SKM-1 (cell line): ENCODE measurements around the gene MIPOL1.
"Not testable (repeated sequence)": the region's sequence is repeated elsewhere in the genome, so short reads cannot be mapped to it uniquely, and the experiment has no call there.

Experiments used
- DNase-seq: peaks from one replicate; lab custom pipeline; 2025; ENCODE audit not compliant: unreplicated experiment; lab: John Stamatoyannopoulos, UW

MIPOL1 gene

DNA sequence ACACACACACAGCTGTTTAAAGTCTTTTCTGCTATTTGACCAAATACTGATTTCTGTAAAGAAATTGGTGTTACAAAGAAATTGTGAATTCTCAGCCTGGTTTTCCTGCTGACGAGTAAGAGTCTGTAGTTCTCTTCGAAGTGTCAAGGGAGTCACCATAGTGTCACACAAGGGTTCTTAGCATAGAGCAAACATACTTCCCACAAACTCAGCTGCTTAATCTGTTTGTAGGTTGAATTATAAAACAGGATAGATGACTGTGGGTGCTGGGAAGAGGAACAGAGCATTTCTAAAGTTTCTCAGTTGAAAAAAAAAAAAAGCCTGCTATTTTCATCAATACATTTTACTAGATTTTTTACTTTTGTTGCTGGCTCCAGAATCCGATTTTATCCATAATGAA is 314.4 kb downstream of the MIPOL1 start:
- DNase-seq: no peak

DNA sequence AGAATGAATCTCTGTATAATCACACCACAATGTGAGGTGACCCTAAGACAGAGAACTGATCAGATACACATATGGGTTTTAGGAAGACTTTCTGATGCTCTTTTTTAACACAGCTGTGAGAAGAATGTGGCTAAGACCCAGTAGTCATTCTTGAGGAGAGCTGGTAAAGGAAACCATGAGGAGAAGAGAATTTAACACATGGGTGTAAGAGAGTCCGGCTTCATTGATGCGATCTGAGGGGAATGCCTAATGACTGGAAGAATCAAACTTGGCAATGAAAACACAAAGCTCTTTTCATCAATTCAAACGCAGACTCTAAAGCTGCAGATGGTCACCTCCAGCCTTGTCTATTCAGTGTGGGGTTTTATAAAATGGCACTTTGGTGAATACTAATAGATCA is 318.0 kb downstream of the MIPOL1 start:
- DNase-seq: no peak

DNA sequence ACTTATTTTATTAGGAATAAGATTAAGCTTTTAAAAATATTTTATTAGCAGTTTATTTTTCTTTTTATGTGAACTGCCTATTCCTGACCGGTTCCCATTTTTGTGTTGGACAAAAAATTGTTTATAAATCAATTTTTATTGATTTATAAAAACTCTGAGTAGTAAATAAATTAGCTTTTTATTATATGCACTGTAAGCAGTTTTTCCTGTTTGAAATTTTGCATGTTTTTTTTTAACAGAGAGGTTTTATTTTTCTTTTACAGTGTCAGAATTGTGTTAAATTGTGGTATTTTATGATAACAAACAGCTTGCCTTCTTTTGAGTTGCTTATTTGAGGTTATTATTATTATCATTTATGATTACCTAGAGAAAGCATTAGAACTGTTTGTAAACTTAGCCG is 329.3 kb downstream of the MIPOL1 start:
- DNase-seq: no peak

DNA sequence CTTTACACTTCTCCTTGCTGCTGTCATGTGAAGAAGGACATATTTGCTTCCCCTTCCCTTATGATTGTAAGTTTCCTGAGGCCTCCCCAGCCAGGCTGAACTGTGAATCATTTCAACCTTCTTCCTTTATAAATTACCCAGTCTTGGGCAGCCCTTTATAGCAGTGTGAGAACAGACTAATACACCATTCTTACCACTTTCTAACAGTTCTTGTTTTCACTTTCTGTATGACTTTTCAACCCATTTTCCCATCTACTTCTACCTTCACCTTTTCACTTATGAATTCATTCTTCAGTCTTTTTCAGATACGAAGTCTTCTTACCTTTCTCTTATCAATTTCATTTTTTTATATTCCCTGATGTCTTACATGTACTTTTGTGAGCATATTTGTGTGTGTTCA is 342.3 kb downstream of the MIPOL1 start:
- no peak for DNase-seq

DNA sequence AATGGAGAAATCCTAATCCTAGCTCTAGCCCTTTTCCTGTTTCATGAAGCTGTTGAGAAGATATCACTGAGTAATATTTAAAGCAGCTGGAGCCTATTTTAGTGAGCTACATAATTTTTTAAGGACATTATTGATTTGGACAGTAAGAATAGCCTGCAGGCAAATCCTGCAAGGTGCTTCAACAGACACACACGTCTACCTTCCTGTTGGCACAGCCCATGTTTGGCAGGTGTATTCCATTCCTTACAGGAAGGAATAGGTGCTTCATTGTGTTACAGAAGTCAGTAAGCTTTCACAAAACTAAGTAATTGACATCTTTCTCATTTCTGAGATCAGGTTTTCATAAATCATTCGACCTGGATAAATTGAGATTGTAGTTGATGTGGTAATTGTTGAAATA is 346.7 kb downstream of the MIPOL1 start:
- no peak for DNase-seq

DNA sequence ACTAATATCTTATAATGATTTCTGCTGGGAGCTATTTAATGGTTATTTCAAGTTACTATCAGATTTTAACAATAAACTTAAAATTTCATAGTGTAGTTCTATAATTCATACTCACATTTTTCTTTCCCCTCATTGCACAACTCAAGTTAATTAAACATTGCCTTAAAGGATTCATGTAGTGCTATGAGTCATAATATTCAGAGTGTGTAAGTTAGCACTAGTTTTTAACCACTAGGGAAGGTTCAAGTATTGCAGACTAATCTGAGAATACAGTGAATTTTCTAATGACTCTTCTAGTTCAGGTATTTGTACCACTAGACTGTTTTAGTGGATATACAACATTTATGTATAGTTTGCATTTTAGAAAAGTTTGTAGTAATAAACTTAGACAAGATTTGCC is 347.4 kb downstream of the MIPOL1 start:
- no peak for DNase-seq

DNA sequence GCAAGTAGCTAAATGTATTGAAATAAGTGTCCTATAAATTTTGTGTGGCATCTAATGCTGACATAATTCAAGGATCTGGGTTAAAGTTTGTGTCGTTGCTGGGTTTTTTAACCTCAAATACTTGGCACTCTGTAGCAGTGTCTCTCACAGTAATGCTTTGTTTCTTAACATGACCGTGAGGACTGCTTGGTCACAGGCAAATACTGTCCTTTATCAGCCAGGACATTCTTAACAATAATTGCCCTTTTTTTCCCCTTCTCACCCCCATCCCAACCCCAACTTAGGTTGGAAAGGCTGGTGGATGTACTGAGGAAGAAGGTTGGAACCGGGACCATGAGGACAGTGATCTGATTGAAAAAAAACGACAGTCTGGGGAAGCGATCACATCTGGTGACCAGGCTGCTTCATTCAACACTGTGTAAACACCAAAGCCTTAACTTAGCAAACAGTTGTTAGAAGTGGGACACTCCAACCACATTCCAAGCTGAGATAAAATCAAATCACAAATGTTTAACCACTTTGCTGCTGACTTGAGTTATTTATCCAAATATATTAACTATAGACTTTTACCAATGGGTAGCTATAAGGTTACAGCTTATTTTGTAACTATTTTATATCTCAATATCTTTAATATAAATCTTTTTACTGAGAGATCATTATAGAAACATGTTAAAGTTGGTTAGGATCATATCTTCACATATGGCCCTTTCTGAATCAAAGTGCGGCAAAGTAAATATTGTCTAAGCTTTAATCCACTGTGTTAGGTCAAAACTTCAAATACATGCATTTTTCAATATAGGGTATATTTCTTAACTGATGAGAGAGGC is 349.1 kb downstream of the MIPOL1 start:
- no peak for DNase-seq

DNA sequence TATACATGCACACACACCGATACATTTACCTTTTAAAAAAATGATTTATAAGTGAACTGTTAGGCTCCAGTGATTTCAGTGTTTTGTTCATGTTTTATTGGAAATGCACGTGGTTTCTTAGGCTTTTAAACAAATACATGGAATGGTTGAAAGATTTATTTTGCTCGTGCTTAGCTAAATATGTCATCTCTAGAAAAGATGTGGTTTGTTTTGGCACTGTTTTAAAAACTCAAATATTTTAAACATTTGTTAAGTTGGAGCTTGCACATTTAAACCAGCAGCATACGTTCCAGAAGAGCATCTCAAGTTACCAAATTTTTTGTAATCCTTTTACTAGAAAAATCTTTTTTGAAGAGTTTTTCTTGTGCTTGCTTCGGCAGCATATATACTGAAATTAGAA is 352.8 kb downstream of the MIPOL1 start:
- DNase-seq: no peak

DNA sequence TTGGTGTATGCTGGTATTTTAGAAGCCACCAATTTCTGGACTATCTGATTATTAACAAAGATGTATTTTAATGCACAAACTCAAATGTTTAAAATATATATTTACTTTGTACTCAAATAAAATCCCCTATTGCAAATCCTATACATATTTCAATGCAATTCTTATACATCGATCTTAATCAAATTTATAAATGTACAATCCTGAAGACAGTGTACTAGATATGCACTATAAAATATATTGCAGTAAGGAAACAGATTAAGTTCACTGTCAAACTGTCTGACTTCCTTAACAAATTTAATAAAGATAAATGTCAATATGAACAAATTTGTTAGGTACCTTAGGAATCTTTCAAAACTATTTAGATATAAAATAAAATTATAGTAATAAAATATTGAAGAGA is 353.4 kb downstream of the MIPOL1 start:
- no peak for DNase-seq

DNA sequence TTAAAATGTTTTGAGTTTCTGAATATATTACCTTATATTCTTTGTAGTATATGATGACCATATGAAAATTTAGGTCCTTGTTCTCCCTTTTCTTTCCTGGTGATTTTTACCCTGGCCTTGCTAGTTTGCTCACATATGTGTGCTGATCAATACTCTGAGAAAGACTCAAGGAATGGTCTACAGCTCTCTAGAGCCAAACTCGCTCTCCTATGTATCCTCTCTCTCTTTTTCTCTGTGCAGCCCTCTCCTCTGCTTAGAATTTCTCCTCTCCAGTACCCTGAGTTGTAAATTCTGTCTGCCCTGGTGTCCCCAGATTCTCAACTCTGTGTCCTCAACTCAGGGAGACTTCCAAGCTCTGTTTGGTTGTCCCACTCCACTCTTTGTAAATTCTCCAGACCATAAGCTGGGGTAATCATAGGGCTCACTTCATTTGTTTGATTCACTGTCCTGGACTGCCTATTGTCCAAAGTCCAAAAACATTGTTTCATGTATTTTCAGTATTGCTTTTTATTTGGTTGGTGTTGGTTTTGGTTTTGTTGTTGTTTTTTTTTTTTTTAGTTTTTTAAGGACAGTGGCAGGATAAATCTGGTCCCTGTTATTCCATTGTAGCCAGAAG is 356.3 kb downstream of the MIPOL1 start:
- DNase-seq: no peak

DNA sequence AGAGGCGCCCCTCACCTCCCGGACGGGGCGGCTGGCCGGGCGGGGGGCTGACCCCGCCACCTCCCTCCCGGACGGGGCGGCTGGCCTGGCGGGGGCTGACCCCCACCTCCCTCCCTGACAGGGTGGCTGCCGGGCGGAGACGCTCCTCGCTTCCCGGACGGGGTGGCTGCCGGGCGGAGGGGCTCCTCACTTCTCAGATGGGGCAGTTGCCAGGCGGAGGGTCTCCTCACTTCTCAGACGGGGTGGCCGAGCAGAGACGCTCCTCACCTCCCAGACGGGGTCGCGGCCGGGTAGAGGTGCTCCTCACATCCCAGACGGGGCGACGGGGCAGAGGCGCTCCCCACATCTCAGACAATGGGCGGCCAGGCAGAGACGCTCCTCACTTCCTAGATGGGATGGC is 357.9 kb downstream of the MIPOL1 start:
- DNase-seq: not testable (repeated sequence)

DNA sequence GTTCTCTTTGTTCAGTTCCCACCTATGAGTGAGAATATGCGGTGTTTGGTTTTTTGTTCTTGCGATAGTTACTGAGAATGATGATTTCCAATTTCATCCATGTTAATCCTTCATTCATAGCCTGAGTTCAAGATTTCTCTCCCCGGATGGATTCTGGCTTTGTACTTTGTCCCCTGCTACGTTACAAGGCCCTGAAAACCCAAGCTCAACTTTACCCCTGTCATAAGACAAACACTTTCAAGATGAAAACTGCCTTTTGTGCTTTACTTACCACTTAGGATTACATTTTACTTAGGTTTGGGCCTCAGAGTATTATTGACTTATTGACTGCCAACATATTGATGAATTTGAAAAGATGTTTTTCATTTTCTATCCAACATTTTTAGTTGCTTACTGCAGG is 361.0 kb downstream of the MIPOL1 start:
- no peak for DNase-seq

DNA sequence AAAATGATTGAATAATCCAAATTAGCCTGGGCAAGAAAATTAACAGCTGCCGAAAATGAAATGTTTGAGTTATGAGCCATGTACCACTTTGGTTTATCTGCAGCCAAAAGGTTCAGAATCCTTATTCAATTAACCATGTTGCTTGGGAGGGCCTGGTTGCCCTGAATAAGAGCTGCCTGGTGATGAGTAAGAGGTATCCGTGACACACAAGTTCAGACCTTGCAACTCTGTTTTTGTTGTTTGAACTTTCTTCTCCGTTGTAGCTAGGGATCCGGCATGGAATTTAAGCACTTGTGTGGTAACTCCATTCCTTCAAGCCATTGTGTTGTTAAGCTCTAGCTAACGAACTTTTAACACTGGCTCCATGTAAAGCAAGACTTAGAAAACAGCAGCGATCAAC is 361.6 kb downstream of the MIPOL1 start:
- DNase-seq: no peak

DNA sequence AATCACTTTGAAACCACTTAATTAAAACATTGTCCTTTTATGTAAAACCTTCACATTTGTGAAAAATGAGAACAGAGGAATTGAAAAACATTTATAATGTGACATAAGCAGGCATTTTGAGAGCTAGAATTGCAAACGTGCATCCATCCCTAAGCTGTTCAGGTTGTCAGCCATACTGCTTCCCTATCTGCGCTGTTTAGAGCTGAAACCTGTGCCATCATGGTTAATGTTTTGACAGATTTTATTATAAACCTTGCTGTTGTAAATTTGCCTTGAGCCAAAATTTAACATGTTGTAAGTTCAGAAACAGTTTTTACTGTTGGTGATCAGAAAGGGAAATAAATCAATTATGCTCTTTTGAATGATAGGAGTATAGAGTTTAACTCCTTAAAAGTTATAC is 365.5 kb downstream of the MIPOL1 start:
- no peak for DNase-seq

DNA sequence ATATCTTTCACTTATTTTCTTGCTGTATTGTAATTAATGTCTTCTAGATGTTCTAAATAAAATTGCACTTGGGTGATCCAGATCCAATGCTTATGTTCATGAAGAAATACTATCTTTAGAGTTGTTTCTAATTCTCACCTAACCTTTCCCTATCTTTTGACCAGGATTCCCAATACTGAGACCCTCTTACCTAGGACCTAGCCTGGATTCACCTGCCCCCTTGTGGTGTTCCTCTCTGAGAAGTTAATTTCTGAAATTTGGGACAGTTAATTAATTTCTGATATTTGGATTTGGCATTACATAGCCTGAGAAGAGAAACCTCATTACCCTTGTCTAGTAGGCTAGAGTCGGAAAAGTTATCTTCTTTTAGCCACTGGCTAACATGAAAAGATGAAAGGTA is 367.8 kb downstream of the MIPOL1 start:
- DNase-seq: no peak

DNA sequence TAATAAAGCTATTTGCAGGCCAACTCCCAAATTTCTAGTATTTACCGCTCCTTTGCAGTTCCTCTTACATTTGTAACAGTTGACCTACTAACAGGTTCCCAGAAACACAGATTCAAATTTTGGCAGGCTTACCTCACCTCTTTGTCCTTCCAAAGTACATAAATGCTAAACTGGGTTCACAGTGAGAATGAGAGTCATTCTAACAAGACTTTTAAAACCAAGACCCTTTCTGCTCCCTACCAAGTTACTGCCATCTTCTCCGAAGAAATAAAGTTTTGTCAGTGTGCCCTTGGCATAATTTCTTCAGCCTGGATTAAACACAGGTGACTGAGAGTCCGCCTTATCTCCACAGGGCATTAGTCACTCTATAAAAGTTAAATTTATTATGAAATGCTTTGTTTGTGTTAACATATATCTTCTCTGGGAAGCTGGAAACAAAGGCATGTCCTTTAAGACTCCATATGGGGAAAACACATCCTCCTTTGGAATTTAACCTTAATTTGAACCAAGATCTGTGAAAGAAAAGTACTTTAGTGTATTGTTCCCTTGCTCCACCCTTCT is 369.2 kb downstream of the MIPOL1 start:
- no peak for DNase-seq

DNA sequence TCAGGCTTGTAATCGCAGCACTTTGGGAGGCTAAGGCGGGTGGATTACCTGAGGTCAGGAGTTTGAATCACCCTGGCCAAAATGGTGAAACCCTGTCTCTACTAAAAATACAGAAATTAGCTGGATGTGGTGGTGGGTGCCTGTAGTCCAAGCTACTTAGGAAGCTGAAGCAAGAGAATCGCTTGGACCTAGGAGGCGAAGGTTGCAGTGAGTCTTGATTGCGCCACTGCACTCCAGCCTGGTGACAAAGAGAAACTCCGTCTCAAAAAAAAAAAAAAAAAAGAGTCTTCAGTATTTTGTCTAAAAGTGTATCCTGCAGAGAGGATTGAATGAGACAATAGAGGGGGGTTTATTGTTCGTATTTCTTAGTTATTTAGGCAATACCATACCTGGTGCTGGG is 372.0 kb downstream of the MIPOL1 start:
- no peak for DNase-seq

DNA sequence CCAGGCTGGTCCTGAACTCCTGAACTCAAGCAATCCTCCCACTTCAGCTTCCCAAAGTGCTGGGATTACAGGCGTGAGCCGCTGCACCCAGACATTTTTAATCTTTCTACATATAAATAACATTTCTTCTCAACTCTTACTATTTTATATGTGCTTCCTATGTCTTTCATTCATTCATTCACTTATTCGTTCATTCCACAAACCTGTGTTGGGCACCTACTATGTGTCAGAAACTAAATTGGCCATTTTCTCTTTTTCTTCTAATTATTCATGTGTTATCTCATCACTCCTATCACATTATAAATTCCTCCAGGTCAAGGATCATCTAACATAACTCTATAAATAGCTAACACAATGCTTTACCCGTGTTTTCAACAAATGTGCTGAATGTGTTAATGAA is 373.7 kb downstream of the MIPOL1 start:
- DNase-seq: no peak

DNA sequence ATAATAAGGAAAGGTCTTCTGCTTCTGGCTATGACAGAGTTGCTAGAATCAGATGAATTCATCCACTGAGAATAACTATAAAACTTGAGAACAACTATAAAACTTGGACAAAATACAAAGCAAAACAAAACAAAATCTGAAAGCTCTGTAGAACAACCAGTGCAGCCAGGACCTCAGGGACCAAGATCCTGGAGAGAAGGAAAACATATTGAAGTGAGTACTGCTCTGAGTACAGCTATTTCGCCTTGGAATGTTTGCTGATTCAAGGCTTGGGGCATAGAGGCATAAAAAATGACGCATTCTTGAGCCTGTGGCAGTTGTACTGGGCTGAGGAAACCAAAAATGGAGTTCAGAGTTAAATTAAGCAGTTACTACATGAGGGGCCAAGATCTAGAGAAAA is 375.6 kb downstream of the MIPOL1 start:
- DNase-seq: no peak

DNA sequence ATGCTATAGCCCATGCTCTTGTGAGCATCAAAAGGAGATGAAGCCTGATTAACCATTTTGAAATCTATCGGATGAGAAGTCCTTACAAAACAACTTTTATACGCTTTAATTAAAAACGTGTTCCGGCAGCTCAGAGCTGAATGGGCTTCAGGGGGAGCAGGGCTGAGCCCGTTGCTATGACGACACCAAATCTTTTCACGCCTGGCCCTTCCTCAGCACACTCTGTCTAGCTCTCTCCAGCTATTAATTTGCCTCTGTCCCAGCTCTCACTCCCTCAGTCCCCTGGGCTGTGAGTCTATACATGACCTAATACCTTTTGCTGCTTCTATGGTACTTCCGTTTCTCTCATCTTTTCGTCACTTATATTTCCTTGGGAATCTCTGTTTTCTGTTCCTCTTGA is 381.5 kb downstream of the MIPOL1 start:
- DNase-seq: no peak

DNA sequence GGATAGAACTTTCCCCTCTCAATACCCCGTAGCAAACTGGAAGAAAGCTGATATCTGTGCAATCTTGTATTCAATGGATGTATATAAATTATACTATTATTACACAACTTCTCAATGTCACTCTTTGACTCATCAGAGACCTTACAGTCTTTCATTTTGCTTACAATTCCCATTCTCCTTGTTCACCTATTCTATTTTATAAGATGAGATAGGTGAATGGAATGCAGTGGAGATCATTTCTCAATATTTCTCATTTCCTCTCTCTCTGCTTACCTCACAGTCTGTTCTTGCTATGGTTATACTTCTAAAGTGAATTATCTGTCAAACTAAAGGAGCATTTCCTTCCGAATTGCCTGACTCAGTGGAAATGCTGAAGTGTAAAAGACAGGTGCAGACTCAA is 382.4 kb downstream of the MIPOL1 start:
- DNase-seq: no peak

DNA sequence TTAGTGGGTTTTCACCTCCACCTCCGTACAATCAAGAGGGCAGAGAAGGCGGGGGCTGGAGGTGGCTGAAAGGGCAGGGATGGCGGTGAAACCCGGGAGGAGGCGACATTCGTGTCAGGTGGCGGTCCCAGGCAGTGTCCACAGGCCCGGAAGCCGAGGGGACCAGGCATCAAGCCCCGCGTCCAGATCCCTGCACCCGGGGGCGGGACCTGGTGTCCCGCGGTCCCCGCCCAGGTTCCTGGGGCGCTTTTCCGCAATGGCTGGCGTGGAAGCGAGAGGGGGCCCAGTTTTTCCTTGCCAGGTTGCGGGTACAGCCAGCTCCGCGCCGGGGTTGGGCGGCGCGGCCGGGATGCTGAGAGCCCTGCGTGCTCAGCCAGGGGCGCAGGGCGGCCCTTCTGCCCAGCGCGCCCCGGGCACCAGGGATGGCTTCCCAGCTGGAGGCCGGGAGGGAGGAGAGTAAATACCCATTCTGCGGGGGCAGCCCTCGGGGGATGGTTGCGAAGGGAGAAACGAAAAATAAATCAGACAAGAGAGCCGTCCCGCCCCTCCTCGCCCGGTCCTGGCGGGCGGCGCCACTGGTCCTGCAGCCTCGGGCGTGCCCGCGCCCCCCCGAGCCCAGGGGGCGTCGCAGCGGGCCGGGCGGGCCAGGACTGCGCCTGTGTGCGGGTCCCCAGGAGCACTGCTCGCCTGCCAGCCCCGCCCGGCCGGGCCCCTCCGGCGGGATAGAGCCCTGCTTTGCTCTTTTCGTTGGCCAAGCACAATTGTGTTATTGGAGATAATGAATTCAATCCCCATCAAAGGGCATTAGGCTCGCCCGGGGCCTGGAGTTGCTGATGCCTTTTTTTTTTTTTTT is 385.8 kb downstream of the MIPOL1 start:
- DNase-seq: no peak
